DND-41 (cell line): ENCODE results near the gene ETAA1.

Source experiments
- ATAC-seq: fragments of 200-7000 bp; cut with Tn5 transposase; 3 replicates; pipeline ENCODE4 v1.9.1; 2021; ENCODE audit warnings: low read depth; ENCODE audit not compliant: insufficient read depth
- DNase-seq: peaks from one replicate; pipeline ENCODE4 v3.0.0-alpha.2; 2020
- H2AFZ ChIP-seq: 2 replicates; pipeline ENCODE4 v1.6.0; 2012; ENCODE audit warnings: low read depth, low read length
- H3K27ac ChIP-seq: 2 replicates; pipeline ENCODE4 v1.5.1; 2012; ENCODE audit warnings: low read length, inconsistent platforms
- H3K27me3 ChIP-seq: fragments of 200-600 bp; sonication (generic); 2 replicates; pipeline ENCODE4 v1.6.0; 2012; ENCODE audit warnings: low read length, mild to moderate bottlenecking, inconsistent platforms; ENCODE audit not compliant: insufficient read depth, poor library complexity
- H3K36me3 ChIP-seq: 2 replicates; pipeline ENCODE4 v1.5.1; 2012; ENCODE audit warnings: low read length, inconsistent platforms; ENCODE audit not compliant: insufficient read depth
- H3K4me1 ChIP-seq: 2 replicates; pipeline ENCODE4 v1.5.1; 2012; ENCODE audit warnings: mild to moderate bottlenecking, low read length; ENCODE audit not compliant: insufficient read depth
- H3K4me2 ChIP-seq: 2 replicates; pipeline ENCODE4 v1.6.0; 2012; ENCODE audit warnings: mild to moderate bottlenecking, moderate library complexity, low read length, inconsistent platforms; ENCODE audit not compliant: insufficient read depth
- H3K4me3 ChIP-seq, 2 experiments: fragments of 200-600 bp in 1 of 2; shearing (Covaris generic) in 1 of 2; 2 replicates each; pipeline ENCODE4 v1.5.1; 2012 to 2016; ENCODE audit warnings: inconsistent platforms in 2 of 2, low read length in 2 of 2, mild to moderate bottlenecking in 2 of 2, low read depth in 1 of 2, moderate library complexity in 1 of 2
- H3K79me2 ChIP-seq: 2 replicates; pipeline ENCODE4 v1.6.0; 2012; ENCODE audit warnings: low read length, inconsistent platforms; ENCODE audit not compliant: insufficient read depth
- H3K9ac ChIP-seq: 2 replicates; pipeline ENCODE4 v1.6.0; 2012; ENCODE audit warnings: low read depth, mild to moderate bottlenecking, inconsistent platforms, low read length, moderate library complexity
- H3K9me3 ChIP-seq: 2 replicates; pipeline ENCODE4 v1.5.1; 2012; ENCODE audit warnings: low read length, moderate library complexity, mild to moderate bottlenecking, inconsistent platforms; ENCODE audit not compliant: insufficient read depth, severe bottlenecking
- H4K20me1 ChIP-seq: 2 replicates; pipeline ENCODE4 v1.6.0; 2012; ENCODE audit warnings: low read length; ENCODE audit not compliant: insufficient read depth
- EZH2 ChIP-seq: IDR thresholded peaks from 3 replicates; pipeline ENCODE4 v1.6.1; 2012; ENCODE audit warnings: borderline replicate concordance, low read depth, mild to moderate bottlenecking, moderate library complexity, low read length, inconsistent platforms; ENCODE audit not compliant: severe bottlenecking
- TF ChIP-seq, protein P1 (sequence below): IDR thresholded peaks from 2 replicates; pipeline ENCODE4 v1.5.1; 2012; ENCODE audit warnings: borderline replicate concordance, low read length, moderate library complexity, mild to moderate bottlenecking; ENCODE audit not compliant: poor library complexity, severe bottlenecking; ENCODE audit errors: extremely low read depth

Gene ETAA1

GRCh38 chr2:67389788-67390187 is 7.3 kb upstream of the ETAA1 start:
- TF ChIP-seq, protein P1, sequence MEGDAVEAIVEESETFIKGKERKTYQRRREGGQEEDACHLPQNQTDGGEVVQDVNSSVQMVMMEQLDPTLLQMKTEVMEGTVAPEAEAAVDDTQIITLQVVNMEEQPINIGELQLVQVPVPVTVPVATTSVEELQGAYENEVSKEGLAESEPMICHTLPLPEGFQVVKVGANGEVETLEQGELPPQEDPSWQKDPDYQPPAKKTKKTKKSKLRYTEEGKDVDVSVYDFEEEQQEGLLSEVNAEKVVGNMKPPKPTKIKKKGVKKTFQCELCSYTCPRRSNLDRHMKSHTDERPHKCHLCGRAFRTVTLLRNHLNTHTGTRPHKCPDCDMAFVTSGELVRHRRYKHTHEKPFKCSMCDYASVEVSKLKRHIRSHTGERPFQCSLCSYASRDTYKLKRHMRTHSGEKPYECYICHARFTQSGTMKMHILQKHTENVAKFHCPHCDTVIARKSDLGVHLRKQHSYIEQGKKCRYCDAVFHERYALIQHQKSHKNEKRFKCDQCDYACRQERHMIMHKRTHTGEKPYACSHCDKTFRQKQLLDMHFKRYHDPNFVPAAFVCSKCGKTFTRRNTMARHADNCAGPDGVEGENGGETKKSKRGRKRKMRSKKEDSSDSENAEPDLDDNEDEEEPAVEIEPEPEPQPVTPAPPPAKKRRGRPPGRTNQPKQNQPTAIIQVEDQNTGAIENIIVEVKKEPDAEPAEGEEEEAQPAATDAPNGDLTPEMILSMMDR = no peak
- TF ChIP-seq EZH2 = no peak
- Histone ChIP-seq H3K27me3 (no peaks in the 10 kb centered on the region), H3K4me1 (no peaks in the 10 kb centered on the region), H3K9ac (no peak overlapping the region), H2AFZ (no peak overlapping the region), H3K4me2 (no peak overlapping the region), H4K20me1 (no peaks in the 10 kb centered on the region), H3K4me3 (no peak overlapping the region), H3K9me3 (no peaks in the 10 kb centered on the region), H3K79me2 (no peaks in the 10 kb centered on the region), H3K36me3 (no peaks in the 10 kb centered on the region), H3K27ac (no peak overlapping the region)
- ATAC-seq (no peak), DNase-seq (no peak)

DNA sequence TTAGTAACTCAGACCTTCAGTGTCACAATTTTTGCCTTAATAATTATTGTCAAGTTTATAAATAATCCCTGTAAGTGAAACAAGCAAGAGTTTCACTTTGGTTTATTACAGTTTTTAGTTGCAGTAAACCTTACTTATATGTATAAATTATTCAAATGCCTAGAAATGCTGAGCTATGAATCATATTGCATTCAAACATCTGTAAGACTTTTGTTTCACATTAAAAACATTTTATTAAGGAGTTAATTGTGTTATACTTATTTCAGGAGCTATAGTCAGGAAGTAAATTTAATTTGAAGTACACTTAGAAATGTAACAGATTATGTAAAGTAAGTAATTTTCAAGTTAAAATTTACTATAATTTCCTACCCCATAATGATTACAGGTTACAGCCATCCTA is 3.9 kb upstream of the ETAA1 start:
- Histone ChIP-seq H3K27ac (no peak overlapping the region), H4K20me1 (no peaks in the 10 kb centered on the region), H3K4me3 (no peak overlapping the region), H3K79me2 (peaks cover 10% of the 10 kb centered on the region), H3K9me3 (no peaks in the 10 kb centered on the region), H3K4me1 (peaks cover 10% of the 10 kb centered on the region), H2AFZ (no peak overlapping the region), H3K9ac (no peak overlapping the region), H3K36me3 (peaks cover 5% of the 10 kb centered on the region; the same call in 1 of the 2 replicates), H3K4me2 (no peak overlapping the region), H3K27me3 (no peaks in the 10 kb centered on the region)
- DNase-seq (no peak), ATAC-seq (no peak)
- TF ChIP-seq, protein P1 = no peak
- no peak for TF ChIP-seq EZH2

GRCh38 chr2:67394734-67395133 is 2.4 kb upstream of the ETAA1 start:
- Histone ChIP-seq H2AFZ (no peak overlapping the region), H3K27ac (no peak overlapping the region)

More at GRCh38 chr2:67394734-67395133, 2.4 kb upstream of the ETAA1 start:
- no peaks in the 10 kb centered on the region for H3K27me3 ChIP-seq
- H4K20me1 ChIP-seq = no peaks in the 10 kb centered on the region
- no peak overlapping the region for H3K9ac ChIP-seq
- H3K79me2 ChIP-seq = peaks cover 23% of the 10 kb centered on the region
- H3K9me3 ChIP-seq = no peaks in the 10 kb centered on the region
- TF ChIP-seq EZH2 = no peak
- TF ChIP-seq, protein P1 = no peak
- no peak overlapping the region for H3K4me3 ChIP-seq
- no peak for DNase-seq
- H3K4me2 ChIP-seq = no peak overlapping the region
- H3K4me1 ChIP-seq = peaks cover 25% of the 10 kb centered on the region
- ATAC-seq = no peak
- H3K36me3 ChIP-seq = peaks cover 5% of the 10 kb centered on the region; the same call in 1 of the 2 replicates
